GM19467 (cell line): ENCODE results near the gene RPLP2.

ENCODE experiments used
- ATAC-seq: cut with Tn5 transposase; IDR thresholded peaks from one replicate; pipeline ENCODE4 v1.9.1; 2021; ENCODE audit warnings: mild to moderate bottlenecking, moderate library complexity; ENCODE audit not compliant: unreplicated experiment

Gene RPLP2

DNA sequence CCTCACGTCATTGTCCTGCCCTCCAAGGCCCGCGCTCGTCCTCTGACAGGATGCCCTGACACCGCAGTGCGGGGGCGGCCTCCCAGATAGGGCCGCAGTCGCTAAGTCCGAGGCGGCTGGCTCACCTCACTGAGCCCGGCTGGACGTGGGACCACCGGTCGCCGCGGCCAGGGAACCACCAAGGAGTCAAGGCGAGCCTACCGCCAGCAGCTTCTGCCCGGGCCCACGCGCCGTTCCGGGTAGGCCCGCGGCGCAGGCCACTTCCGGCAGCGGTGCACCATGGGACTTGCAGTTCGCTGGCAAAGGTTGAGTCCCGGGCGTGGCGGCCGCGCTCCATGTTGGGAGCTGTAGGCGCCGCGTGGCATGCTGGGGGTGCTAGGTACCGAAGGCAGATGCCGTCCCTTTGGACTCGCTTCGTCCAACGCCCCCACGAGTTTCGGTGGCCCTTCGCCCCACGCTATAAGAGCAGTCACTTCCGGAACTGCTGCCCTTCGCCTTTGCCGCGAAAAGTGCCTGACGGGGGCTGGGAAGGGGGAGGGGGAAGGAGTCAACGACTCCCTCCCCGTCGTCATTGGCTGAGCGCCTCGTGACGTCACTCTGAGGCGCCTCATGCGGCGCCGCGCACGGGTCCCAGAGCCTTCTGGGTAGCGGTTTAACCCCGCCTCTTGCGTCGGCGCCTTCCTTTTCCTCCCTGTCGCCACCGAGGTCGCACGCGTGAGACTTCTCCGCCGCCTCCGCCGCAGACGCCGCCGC, at the start of gene RPLP2:
TSS of gene RPLP2 (plus strand) at position 681 of the 753 bp plus-strand sequence. CDS start 268 bp downstream, outside the sequence.
- ATAC-seq: peak; percentile 59

GRCh38 chr11:760236-760635, 49.5 kb upstream of the RPLP2 start:
- ATAC-seq: no peak

DNA sequence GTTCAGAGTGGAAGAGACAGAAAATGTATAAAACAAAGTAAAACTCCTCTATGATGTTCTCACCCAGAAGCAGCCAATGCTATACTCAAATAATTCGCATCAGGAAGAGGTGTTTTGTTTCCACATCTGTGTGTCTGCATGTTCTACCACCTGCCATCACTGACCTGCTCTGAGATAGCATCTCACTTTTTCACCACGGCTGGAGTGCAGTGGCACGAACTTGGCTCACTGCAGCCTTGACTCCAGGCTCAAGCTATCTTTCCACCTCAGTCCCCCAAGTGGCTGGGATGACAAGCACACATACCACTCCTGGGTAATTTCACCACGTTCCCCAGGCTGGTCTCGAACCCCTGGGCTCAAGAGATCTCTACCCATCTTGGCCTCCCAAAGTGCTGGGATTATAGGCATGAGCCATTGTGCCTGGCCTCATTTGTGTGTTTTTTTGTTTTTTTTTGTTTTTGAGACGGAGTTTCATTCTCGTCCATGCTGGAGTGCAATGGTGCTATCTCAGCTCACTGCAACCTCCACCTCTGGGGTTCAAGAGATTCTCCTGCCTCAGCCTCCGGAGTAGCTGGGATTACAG, 48.1 kb upstream of the RPLP2 start:
- ATAC-seq: no peak

DNA sequence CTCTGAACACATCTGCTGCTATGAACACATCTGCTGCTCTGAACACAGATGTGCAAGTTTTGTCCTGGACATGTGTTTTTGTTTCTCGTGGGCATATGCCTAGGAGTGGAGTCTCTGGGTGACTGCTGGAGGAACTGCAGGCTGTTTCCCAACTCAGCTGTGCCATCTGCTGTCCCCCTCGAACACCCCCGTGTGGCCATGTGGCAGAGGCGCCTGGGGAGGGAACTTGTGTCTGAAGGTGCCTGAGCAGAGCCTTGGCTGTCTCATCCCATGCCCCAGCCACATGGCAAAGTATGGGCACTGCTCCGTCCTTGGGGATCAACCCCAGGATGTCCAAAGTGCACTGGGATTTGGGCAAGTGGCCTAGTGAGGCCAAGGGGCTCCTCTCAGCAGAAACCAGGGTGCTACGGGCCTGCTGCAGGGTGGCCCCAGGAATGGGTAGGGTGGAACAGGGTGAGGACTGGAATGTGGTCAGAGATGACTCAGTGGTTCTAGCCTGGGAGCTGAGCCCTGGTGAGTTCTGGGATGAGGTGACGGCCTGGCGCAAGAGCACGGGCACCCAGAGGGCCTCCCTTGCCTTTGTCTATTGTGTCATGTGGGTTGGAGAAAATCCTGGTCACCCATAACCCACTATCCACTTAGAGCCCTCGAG, 47.2 kb upstream of the RPLP2 start:
- ATAC-seq: no peak

DNA sequence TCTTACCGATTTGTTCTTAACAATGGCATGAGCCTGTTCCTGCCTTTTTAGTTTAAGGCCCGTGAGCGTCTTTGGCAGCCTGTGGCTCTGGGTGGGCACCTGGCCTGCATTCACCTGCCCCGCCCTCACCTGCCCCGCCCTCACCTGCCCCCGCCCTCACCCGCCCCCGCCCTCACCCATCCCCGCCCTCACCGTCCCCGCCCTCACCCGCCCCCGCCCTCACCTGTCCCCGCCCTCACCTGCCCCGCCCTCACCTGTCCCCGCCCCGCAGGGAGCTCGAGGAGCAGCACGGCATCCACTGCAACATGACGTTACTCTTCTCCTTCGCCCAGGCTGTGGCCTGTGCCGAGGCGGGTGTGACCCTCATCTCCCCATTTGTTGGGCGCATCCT, 46.7 kb upstream of the RPLP2 start:
- ATAC-seq: no peak

DNA sequence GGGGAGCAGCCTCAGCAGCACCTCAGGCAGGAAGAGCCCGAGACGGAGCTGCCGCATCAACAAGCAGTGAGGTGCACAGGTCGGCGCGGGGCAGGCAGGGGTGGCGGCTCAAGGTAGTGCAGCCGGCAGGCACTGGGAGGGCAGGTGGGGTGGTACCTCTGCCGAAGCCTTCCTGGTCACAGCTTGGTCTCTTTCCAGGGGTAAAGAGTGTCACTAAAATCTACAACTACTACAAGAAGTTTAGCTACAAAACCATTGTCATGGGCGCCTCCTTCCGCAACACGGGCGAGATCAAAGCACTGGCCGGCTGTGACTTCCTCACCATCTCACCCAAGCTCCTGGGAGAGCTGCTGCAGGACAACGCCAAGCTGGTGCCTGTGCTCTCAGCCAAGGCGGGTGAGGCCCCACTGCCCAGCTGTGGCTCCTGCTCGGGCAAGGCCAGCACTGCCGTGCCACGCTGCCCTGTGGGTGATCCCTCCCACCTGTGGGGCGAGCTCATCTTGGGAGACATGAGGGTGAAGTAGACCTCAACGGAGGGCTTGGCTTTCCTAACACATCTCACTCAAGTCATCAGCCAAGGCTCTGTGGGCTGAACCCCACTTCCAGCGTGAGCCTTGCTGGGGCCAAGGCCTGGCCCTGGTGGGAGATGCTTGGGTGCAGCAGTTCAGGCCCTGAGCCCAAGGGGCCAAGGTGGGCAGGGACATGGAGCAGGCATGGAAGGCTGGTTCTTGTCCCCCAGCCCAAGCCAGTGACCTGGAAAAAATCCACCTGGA, 46.0 kb upstream of the RPLP2 start:
- ATAC-seq: no peak

- no peak for ATAC-seq
Observed at GRCh38 chr11:764322-765024, 45.3 kb upstream of the RPLP2 start.

GRCh38 chr11:765025-765801, 44.6 kb upstream of the RPLP2 start:
- ATAC-seq: no peak

- ATAC-seq: no peak
Observed at GRCh38 chr11:765802-766091, 44.0 kb upstream of the RPLP2 start.

- ATAC-seq: no peak
Observed at GRCh38 chr11:766106-766935, 43.4 kb upstream of the RPLP2 start.

DNA sequence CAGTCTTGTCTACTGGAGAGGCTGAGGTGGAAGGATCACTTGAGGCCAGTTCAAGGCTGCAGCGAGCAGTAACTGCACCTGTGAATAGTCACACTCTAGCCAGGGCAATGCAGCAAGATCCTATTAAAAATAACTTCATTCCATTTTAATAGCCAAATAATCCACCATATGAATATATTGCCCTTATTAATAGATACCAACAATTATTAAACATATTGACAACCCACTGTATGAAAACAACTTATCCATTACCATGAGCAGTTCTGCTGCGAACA, 42.9 kb upstream of the RPLP2 start:
- ATAC-seq: no peak

GRCh38 chr11:767238-767637, 42.5 kb upstream of the RPLP2 start:
- no peak for ATAC-seq

GRCh38 chr11:769887-770641, 39.7 kb upstream of the RPLP2 start:
- ATAC-seq: no peak

- ATAC-seq: no peak
Observed at GRCh38 chr11:770642-771616, 38.8 kb upstream of the RPLP2 start.

DNA sequence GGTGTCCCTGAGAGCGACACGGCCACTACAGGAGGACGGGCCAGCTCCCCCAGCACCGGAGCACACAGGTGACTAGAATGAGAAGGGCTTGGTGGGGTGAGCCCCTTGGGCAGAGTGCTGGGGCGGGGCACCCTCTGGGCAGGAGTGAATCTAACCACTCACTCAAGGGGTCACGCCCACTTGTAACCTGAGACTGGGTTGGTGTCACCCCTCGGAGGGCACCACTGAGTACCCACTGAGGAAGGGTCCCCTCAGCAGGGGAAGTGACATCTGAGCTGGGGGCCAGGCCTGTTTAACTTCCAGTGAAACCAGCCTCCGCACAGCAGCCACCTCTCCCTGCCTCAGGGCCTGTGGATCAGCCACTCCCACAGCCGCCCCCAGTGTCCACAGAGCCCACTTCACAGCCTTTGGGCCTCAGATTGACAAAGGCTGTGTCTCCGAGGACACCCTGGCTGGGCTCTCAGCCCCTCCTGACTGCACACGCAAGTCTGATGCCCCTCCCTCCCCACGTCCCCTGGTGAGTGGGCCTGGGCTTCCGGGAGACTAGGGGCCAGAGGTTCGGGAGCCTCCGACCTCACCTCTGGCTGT, 38.1 kb upstream of the RPLP2 start:
- ATAC-seq: no peak

- no peak for ATAC-seq
Observed at GRCh38 chr11:772429-773390, 37.1 kb upstream of the RPLP2 start.
